H4 (cell line): ENCODE data around the gene SLC24A4. TPM values are rescaled to one million over a fixed set of nuclear protein-coding genes. Genes with fewer than 3 reads are reported as not detected.

Source experiments
- DNase-seq: peaks from one replicate; pipeline ENCODE4 v3.0.0-alpha.2; 2015; ENCODE audit warnings: low spot score
- total RNA-seq: library from RNA; depleted of rRNA; stranded (reverse); fragments of >200 nt; shearing (Covaris generic); gene quantifications from 2 replicates; pipeline ENCODE4 v1.2.3, GENCODE V29; 2014; rRNA removed

Gene SLC24A4
- not detected in 2 replicates for total RNA-seq

- DNase-seq, result no peak
Measured at GRCh38 chr14:92323011-92323915, at the start of gene SLC24A4. SLC24A4 (plus strand) TSS chr14:92323165; CDS start chr14:92323831, 666 bp downstream.

DNA sequence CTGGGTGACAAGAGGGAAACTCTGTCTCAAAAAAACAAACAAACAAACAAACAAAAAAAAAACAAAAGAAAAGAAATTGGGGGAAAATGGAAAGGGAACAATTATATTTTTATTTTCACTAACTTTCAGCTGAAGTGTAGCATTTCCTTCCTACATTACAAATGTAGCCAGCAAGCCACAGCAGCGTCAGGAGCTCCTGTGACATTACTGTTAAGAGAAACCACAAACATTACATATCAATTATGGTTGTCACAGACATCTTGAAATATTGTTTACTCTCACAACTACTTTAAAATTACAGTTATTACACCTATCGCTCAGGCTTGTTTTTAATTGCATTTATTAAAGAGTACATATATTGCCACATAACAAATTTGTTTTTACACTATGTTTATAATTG, 49.8 kb upstream of the SLC24A4 start:
- no peak for DNase-seq

- no peak for DNase-seq
Measured at GRCh38 chr14:92274055-92274454, 48.9 kb upstream of the SLC24A4 start.

DNA sequence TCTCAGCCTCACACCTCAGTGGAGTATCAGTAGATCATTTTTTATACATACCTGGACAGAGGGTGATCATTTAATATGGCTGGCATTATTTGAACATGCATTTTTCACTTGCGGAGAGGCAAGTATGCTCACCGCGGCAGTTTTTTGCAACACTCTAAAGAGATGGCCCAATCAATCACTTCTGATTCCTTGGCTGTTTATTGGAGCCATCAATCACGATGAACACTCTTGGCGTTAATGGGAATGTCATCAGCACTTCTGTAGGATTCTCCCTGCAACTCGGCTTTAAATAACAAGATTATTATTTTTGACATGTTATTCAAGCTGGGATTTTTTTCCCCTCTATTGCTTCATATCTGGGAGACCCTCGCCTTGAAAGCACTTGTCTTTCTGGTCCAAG, 46.9 kb upstream of the SLC24A4 start:
- DNase-seq, result no peak

- DNase-seq, result no peak
Measured at GRCh38 chr14:92277031-92277430, 45.9 kb upstream of the SLC24A4 start.

DNA sequence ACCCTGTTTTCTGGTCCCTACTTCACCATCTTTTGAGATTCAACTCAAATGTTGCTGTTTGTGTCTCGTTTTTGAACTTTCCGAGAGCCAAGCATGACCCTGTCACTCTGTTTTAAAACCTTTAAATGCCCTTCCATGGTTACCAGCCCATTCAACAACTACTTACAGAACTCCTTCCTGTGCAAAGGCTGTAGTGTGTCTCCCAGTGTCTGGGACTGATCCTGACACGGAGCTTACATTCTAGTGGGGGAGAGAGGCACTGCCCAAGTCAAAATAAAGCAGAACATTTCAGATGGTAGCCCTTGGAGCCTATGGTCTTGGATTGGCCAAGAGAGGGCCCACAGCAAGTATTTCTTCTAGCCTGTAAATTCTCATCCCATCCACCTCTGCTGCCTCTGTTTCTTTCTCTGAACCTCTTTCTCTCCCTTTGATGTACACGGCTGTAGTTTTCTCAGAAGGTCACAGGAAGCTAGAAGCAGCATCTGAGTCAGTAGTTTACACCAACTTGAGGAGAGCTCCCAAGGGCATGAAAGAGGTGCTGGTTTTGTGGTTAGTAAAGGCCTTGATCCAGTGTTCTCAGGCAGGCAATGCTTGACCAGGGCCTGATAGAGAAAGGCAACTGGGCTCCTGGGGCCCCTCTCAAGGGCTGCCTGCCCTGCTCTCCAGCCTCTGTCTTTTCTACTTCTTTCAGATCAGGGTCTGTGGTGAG, 42.3 kb upstream of the SLC24A4 start:
- DNase-seq, result no peak

DNA sequence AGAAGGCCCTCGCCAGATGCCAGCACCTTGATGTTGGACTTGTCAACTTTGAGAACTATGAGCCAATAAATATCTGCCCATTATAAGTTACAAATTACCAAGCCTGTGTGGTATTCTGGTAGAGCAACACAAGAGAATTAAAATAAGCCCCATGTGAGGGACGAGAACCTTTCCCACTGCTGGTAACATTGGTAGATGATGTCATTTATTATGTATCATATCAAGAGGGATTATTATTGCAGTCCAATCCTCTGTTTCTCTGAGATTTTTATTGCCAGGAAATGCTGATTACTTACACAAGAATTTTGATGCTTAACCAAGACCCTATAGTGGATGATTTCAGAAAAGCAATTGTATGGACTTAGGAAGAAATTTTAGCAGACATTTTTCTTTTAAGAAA, 40.3 kb upstream of the SLC24A4 start:
- DNase-seq, result no peak

GRCh38 chr14:92285311-92285710, 37.7 kb upstream of the SLC24A4 start:
- no peak for DNase-seq

DNA sequence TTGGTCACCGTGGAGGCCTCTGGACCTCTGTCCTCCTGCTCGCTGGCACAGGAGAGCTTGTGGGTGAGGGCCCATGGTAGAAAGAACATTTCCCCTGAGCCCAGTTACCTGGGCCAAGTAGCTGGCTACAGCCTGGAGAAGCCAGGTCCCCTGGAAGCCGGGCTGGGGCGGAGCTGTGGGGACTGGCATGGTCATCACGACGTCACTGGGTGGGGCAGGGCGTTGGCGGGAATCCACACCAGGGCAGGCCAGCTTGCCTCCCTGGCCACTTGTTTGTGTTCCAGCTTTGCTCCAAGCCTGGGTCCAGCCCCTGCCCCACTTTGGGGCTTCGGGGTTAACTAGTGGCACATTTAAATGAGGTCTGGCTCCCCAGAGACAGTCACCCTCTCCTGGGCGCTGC, 35.0 kb upstream of the SLC24A4 start:
- no peak for DNase-seq

GRCh38 chr14:92288994-92289660, 33.8 kb upstream of the SLC24A4 start:
- DNase-seq, result no peak

DNA sequence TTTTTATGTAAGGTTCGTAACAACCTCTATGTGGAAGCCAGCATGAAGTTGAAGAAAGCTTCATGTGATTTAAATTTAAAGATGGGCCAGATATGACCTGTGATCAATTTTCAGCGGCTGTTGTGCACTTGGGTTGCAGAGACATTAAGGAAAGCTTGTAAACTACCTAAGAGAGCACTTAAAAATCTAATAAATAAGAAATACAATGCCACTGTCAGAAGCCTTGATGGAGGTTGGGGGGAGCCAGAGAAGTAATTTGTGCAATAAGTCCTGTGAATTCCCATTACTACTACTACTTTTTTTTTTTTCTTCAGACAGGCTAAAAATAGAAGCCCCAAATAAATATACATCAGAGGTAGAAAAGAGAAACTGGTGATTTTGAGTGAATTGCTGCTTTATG, 30.3 kb upstream of the SLC24A4 start:
- DNase-seq, result no peak

DNA sequence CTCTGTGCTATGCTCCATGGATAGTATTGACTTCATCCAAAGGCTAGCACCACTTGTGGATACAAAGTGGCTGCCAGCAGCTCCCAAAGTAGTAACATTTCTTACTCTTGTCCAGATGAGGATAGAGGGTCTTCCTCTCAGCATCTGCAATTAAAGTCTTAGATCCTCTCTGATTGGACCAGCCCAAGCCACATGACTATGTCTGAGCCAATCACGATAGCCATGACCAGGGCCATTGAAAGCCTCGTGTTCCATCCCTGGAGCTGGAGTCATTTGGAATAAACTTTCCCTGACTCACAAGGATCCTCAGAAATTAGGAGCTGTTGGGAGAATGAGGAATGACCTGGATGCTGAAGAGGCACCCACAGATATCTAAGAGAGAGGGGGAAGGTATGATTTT, 28.5 kb upstream of the SLC24A4 start:
- no peak for DNase-seq

DNA sequence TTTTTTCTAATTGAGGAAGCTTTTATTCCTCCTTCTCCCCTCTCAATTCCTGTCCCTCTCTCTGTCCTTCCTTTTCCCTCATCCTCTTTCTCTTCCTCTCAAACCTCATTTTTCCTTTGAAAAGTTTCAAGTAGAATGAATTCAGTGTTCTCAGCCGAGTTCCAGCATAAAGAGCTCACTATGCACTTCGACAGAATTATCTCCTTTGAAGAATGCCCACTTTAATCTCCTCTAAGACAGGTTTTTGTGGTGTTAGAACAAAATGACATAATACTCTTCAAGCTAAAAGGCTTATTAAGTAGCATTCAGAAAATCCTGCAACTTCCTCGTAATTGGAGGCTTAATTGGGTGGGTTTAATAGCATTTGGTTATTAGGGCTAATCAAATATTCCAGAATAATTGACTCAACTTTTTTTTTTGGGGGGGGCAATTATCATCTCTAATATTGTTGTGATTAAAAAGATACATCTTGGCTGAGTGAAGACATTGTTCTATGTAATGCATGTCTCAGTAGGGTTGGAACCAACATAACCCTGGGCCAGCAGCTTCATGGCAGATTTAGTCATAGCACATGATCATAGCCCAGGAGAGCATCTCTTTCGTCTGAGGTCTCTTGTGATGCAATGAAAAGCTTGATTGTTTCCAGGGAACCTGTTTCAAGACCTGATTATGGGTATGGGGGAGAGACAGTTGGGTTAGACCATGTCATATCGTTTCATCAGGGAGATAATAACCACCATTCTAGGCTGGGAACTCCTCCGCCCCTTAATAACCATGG, 25.0 kb upstream of the SLC24A4 start:
- DNase-seq, result no peak

DNA sequence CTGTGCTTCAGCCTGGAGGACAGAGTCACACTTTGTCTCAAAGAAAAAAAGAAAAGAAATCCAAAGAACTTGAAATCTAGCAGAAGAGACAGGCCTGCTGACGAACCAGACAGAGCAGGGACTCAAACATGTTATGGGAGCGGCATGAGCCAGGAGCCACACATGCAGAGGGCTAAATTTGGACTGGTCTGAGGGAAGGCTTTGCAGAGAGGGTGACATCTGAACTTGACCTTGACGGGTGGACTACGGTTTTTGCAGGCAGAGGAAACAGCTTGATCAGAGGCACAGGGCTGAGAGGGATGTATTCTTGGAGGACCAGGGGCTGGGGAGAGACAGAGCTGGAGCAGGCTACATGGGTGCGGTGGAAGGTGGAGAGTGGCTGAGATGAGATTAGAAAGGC, 20.5 kb upstream of the SLC24A4 start:
- DNase-seq, result no peak

DNA sequence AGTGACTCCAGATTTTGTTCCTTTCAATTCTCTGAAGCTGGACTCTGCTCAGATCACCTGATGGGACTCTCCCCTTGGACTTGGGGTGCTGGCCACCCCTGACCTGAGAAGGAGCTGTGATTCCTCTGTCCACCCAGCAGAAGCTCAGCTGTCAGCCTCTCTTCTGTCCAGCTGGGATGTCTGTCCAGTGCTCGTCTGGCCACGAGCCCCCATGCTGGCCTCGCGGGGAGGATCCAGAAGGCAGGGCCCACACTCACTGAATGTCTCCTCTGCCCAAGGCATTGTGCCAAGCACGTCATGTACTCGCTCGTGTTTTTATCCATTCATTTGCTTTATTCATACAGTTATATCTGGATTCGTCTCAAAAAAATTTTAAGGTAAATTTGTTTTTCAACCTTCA, 14.2 kb upstream of the SLC24A4 start:
- DNase-seq, result no peak

DNA sequence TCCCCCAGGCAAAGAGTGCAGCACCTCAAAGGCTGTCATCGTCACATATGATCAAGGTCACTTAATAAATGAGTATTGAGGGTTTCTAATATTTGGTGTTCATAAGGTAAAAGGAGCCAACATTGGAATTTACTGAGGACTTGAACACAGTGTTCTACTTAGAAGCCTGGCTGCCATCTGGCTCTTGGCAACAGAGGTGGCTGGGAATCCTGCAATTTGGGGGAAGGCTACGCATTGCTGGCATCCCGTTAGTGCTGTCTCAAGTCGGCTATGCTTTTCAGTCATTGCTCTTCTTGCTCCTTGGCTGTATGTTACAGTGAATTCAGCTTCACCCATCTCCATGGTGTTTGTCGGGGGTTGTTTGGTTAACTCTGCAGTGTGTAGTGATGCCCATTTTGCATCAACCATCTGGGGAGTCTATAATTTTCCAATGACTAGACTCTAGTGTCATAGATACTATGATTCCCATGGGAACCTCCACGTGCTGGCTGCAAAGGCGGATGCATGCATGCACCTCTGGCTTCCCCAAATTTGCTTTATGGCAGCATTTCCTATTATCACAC, 12.9 kb upstream of the SLC24A4 start:
- no peak for DNase-seq

- no peak for DNase-seq
Measured at GRCh38 chr14:92310776-92311375, 12.1 kb upstream of the SLC24A4 start.

DNA sequence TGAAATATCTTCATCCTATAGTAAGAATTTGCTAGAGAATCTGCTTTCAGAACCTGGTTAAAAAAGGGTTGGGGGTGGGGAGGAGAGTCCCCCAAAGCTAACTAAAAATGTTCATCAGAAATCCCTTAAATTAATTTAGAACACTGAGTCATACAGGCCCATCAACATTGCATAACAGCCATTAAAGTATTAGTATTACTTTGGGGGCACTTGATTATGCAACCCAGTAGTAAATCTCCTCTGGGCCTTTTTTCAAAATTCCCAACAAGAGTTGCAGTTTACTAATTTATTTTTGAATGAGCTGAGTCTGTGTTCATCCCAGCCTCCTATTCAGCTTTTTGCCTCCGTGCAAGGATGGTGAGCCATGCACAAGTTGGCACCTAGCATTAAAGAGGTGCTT, 8.8 kb upstream of the SLC24A4 start:
- no peak for DNase-seq

GRCh38 chr14:92315050-92315805, 7.7 kb upstream of the SLC24A4 start:
- no peak for DNase-seq

- no peak for DNase-seq
Measured at GRCh38 chr14:92316176-92316575, 6.8 kb upstream of the SLC24A4 start.
